Endothelial cell of umbilical vein (primary cell): ENCODE measurements around the gene RUNDC1. TPM values are rescaled to one million over a fixed set of nuclear protein-coding genes. Genes with fewer than 3 reads are reported as not detected.
A peak's percentile ranks its signal among the peaks of the same experiment; 100 is the strongest.

ENCODE experiments used
- BruUV-seq: library from RNA; stranded (reverse); fragments of 400-500 nt; replicated peaks from 2 replicates; lab custom pipeline; 2021; lab: Mats Ljungman, UMichigan
- CTCF ChIA-PET: fragments of 300-600, 350-600 bp; sonication (Branson Sonifier 250); formaldehyde crosslinking; loops from one replicate; lab custom pipeline; 2021; ENCODE audit warnings: antibody characterized with exemption, inconsistent platforms; lab: Charles Lee
- POLR2A ChIA-PET: fragments of 300-600, 350-600 bp; sonication (Branson Sonifier 250); formaldehyde crosslinking; loops from one replicate; lab custom pipeline; 2021; ENCODE audit warnings: antibody characterized with exemption, inconsistent platforms; lab: Charles Lee
- DNase-seq: peaks from one replicate; pipeline ENCODE4 v3.0.0-alpha.2; 2011; ENCODE audit warnings: low read depth, low spot score
- FAIRE-seq: peaks from 2 replicates; lab custom pipeline; 2011; peaks lifted over from hg19 to GRCh38; lab: Jason Lieb, UNC
- H2AFZ ChIP-seq: 2 replicates; pipeline ENCODE4 v1.6.0; 2012; ENCODE audit warnings: low read depth, low read length, control low read depth, inconsistent platforms
- H3K27ac ChIP-seq: 2 replicates; pipeline ENCODE4 v1.5.1; 2011; ENCODE audit warnings: low read depth, mild to moderate bottlenecking, control low read depth, low read length, moderate library complexity; ENCODE audit not compliant: insufficient read depth
- H3K27me3 ChIP-seq, 2 experiments: 2 replicates each; pipeline versions ENCODE4 v1.6.0 to v1.6.1; 2011; ENCODE audit warnings: low read length in 2 of 2, mixed read lengths in 1 of 2; ENCODE audit not compliant: control insufficient read depth in 2 of 2, insufficient read depth in 2 of 2
- H3K36me3 ChIP-seq, 2 experiments: 2 replicates in 1 of 2; 3 replicates in 1 of 2; pipeline ENCODE4 v1.5.1; 2011; ENCODE audit warnings: low read length in 2 of 2, mild to moderate bottlenecking in 1 of 2, moderate library complexity in 1 of 2; ENCODE audit not compliant: control insufficient read depth in 2 of 2, insufficient read depth in 2 of 2; ENCODE audit errors: extremely low read depth in 1 of 2
- H3K4me1 ChIP-seq: 3 replicates; pipeline ENCODE4 v1.5.1; 2011; ENCODE audit warnings: mild to moderate bottlenecking, low read length; ENCODE audit not compliant: control insufficient read depth, insufficient read depth; ENCODE audit errors: extremely low read depth
- H3K4me2 ChIP-seq: 2 replicates; pipeline ENCODE4 v1.6.1; 2011; ENCODE audit warnings: low read length, control low read depth, mixed read lengths; ENCODE audit not compliant: insufficient read depth
- H3K4me3 ChIP-seq, 3 experiments: fragments of 200-600 bp in 1 of 3; sonication (generic), shearing (Covaris generic) in 1 of 3; replicated peaks in 1 of 3; 2 replicates each; pipeline ENCODE4 v1.5.1; 2011 to 2016; ENCODE audit warnings: control low read depth in 3 of 3, low read length in 3 of 3, mild to moderate bottlenecking in 2 of 3, inconsistent platforms in 1 of 3, low read depth in 1 of 3, moderate library complexity in 1 of 3; ENCODE audit not compliant: insufficient read depth in 1 of 3
- H3K79me2 ChIP-seq: 2 replicates; pipeline ENCODE4 v1.6.0; 2012; ENCODE audit warnings: low read length, inconsistent platforms; ENCODE audit not compliant: control insufficient read depth, insufficient read depth
- H3K9ac ChIP-seq: replicated peaks from 2 replicates; pipeline ENCODE3; 2011; ENCODE audit warnings: low read length, control low read depth; ENCODE audit not compliant: insufficient read depth; ENCODE audit errors: extremely low read depth
- H3K9me1 ChIP-seq: replicated peaks from 3 replicates; pipeline ENCODE4 v1.6.0; 2011; ENCODE audit warnings: mild to moderate bottlenecking, low read length; ENCODE audit not compliant: control insufficient read depth, insufficient read depth; ENCODE audit errors: extremely low read depth
- H3K9me3 ChIP-seq: replicated peaks from 2 replicates; pipeline ENCODE4 v1.5.1; 2012; ENCODE audit warnings: low read length, inconsistent platforms; ENCODE audit not compliant: control insufficient read depth, insufficient read depth
- H4K20me1 ChIP-seq: replicated peaks from 2 replicates; pipeline ENCODE3; 2011; ENCODE audit warnings: mild to moderate bottlenecking, low read length; ENCODE audit not compliant: control insufficient read depth, insufficient read depth; ENCODE audit errors: extremely low read depth
- GATA2 ChIP-seq: IDR thresholded peaks from 2 replicates; pipeline ENCODE4 v1.7.0; 2011; ENCODE audit warnings: low read depth, mild to moderate bottlenecking, moderate library complexity, mixed read lengths, low read length; ENCODE audit not compliant: insufficient read length, insufficient read depth
- MYC ChIP-seq: IDR thresholded peaks from one replicate; pipeline ENCODE4 v1.6.1; 2011; ENCODE audit warnings: mild to moderate bottlenecking, low read depth, low read length
- POLR2AphosphoS5 ChIP-seq: IDR thresholded peaks from 2 replicates; pipeline ENCODE4 v1.6.1; 2012; ENCODE audit warnings: low read depth, mild to moderate bottlenecking, control low read depth, low read length, moderate library complexity; ENCODE audit not compliant: insufficient read depth
- dilution Hi-C: fragments of 300-500 bp; cut with MboI; formaldehyde crosslinking; loops from one replicate; pipeline ENCODE4 v1.15.0; 2019; ENCODE audit warnings: low sequenced_read_pairs; ENCODE audit not compliant: extremely low pct_ligation_motif_present
- intact Hi-C: fragments of 100-400 bp; cut with micrococcal nuclease; formaldehyde crosslinking; loops from one replicate; pipeline ENCODE4 v1.10.0; 2022
- polyA plus RNA-seq, 4 experiments: library from polyadenylated mRNA; depleted of rRNA in 3 of 4; stranded (reverse) in 3 of 4; unstranded in 1 of 4; fragments of >200 nt; gene quantifications; 2 replicates each; pipeline versions ENCODE4 v1.2.1 to v1.2.3, GENCODE V29; 2011 to 2012; ENCODE audit warnings: missing spikeins in 1 of 4
- total RNA-seq: library from RNA; stranded (reverse); gene quantifications from 2 replicates; pipeline ENCODE4 v1.2.3, GENCODE V29; 2021
- TF ChIP-seq, protein P1 (sequence below), 2 donors: IDR thresholded peaks; 1 replicate in 1 of 2; 2 replicates in 1 of 2; pipeline ENCODE4 v1.5.1; 2011; ENCODE audit warnings: low read length in 2 of 2, mild to moderate bottlenecking in 2 of 2, moderate library complexity in 2 of 2, control low read depth in 1 of 2, inconsistent platforms in 1 of 2, low read depth in 1 of 2; ENCODE audit not compliant: insufficient read depth in 1 of 2; ENCODE audit errors: extremely low read depth in 1 of 2

The RUNDC1 gene
- total and polyA plus RNA-seq, 2 donors (not counting 3 experiments of a cell fraction or from before 2014, with no cell fraction given): 9.2 to 12.0 TPM

GRCh38 chr17:42937712-42938596, 42.4 kb upstream of the RUNDC1 start:
- Histone ChIP-seq H3K4me3 (no peak overlapping the region), H3K9me1 (no peaks in the 10 kb centered on the region), H2AFZ (no peak overlapping the region), H3K4me2 (no peak overlapping the region), H3K36me3 (no peaks in the 10 kb centered on the region), H3K9ac (no peak overlapping the region), H3K9me3 (no peaks in the 10 kb centered on the region), H4K20me1 (no peaks in the 10 kb centered on the region), H3K27me3 (peaks cover 0 to 2% of the 10 kb centered on the region in 2 experiments), H3K4me1 (no peaks in the 10 kb centered on the region), H3K27ac (no peak overlapping the region), H3K79me2 (no peaks in the 10 kb centered on the region)
- FAIRE-seq (peak; percentile 87), DNase-seq (peak; percentile 65)
- dilution Hi-C loops: no loop called here
- no peak for TF ChIP-seq POLR2AphosphoS5
- TF ChIP-seq, protein P1, sequence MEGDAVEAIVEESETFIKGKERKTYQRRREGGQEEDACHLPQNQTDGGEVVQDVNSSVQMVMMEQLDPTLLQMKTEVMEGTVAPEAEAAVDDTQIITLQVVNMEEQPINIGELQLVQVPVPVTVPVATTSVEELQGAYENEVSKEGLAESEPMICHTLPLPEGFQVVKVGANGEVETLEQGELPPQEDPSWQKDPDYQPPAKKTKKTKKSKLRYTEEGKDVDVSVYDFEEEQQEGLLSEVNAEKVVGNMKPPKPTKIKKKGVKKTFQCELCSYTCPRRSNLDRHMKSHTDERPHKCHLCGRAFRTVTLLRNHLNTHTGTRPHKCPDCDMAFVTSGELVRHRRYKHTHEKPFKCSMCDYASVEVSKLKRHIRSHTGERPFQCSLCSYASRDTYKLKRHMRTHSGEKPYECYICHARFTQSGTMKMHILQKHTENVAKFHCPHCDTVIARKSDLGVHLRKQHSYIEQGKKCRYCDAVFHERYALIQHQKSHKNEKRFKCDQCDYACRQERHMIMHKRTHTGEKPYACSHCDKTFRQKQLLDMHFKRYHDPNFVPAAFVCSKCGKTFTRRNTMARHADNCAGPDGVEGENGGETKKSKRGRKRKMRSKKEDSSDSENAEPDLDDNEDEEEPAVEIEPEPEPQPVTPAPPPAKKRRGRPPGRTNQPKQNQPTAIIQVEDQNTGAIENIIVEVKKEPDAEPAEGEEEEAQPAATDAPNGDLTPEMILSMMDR (IDR thresholded peaks at IDR 0.05; ENCODE audit: extremely low read depth in 1 of 2, insufficient read depth in 1 of 2, low read depth in 1 of 2, low read length in 2 of 2): peak; percentile 62 to 69
- no peak for TF ChIP-seq GATA2
- TF ChIP-seq MYC: no peak
- no TSS peak for BruUV-seq
- CTCF ChIA-PET: interaction anchor here (0.7 to 9.1 kb wide), 7 partner anchors 9 to 361 kb away, joined by 3 to 122 read pairs (median 3); partner anchors contain the start of genes AOC2 and PSMC3IP
- POLR2A ChIA-PET: no interaction called here
- intact Hi-C loops: loop anchor here (1.0 to 5.0 kb wide), 5 partner anchors 56 to 361 kb away; partner anchors contain the start of genes BECN1 and PSMC3IP
